ENCODE measurements around the gene OPN1SW.

The OPN1SW gene

GRCh38 chr7:128783143-128783861 lies 7.7 kb upstream of the OPN1SW start:
- peak overlapping the region; percentile 1 for H3K4me3 ChIP-seq (ENCODE audit: insufficient read depth, low read depth, low read length)
- no peaks in the 10 kb centered on the region for H3K4me1 ChIP-seq (ENCODE audit: control insufficient read depth, insufficient read depth, low read length)
- no peaks in the 10 kb centered on the region for H3K9me3 ChIP-seq (ENCODE audit: control insufficient read depth, low read length)
- no peaks in the 10 kb centered on the region for H3K36me3 ChIP-seq (ENCODE audit: control insufficient read depth, insufficient read depth, low read length)
- no peaks in the 10 kb centered on the region for H3K27me3 ChIP-seq (ENCODE audit: control insufficient read depth, insufficient read depth, low read length, poor library complexity, severe bottlenecking)
- WGBS, 2 experiments = 25 to 27% methylated on average over 15 of the region's 15 CpGs
- no peak overlapping the region for H3K27ac ChIP-seq (ENCODE audit: insufficient read depth, low read depth, low read length, poor library complexity, severe bottlenecking)

GRCh38 chr7:128781851-128782250 lies 6.3 kb upstream of the OPN1SW start:
- WGBS, 2 experiments = 92 to 93% methylated on average over 3 of the region's 3 CpGs

GRCh38 chr7:128781126-128781525 lies 5.5 kb upstream of the OPN1SW start:
- no peaks in the 10 kb centered on the region for H3K36me3 ChIP-seq (ENCODE audit: control insufficient read depth, insufficient read depth, low read length)
- WGBS, 2 experiments = 94 to 96% methylated on average over 5 of the region's 5 CpGs
- no peaks in the 10 kb centered on the region for H3K4me1 ChIP-seq (ENCODE audit: control insufficient read depth, insufficient read depth, low read length)
- H3K4me3 ChIP-seq (ENCODE audit: insufficient read depth, low read depth, low read length) = no peak overlapping the region
- H3K9me3 ChIP-seq (ENCODE audit: control insufficient read depth, low read length) = no peaks in the 10 kb centered on the region
- no peaks in the 10 kb centered on the region for H3K27me3 ChIP-seq (ENCODE audit: control insufficient read depth, insufficient read depth, low read length, poor library complexity, severe bottlenecking)
- H3K27ac ChIP-seq (ENCODE audit: insufficient read depth, low read depth, low read length, poor library complexity, severe bottlenecking) = no peak overlapping the region

More at GRCh38 chr7:128781851-128782250, 6.3 kb upstream of the OPN1SW start:
- no peak overlapping the region for H3K27ac ChIP-seq (ENCODE audit: insufficient read depth, low read depth, low read length, poor library complexity, severe bottlenecking)
- no peaks in the 10 kb centered on the region for H3K9me3 ChIP-seq (ENCODE audit: control insufficient read depth, low read length)
- no peaks in the 10 kb centered on the region for H3K27me3 ChIP-seq (ENCODE audit: control insufficient read depth, insufficient read depth, low read length, poor library complexity, severe bottlenecking)
- H3K4me1 ChIP-seq (ENCODE audit: control insufficient read depth, insufficient read depth, low read length) = no peaks in the 10 kb centered on the region
- no peaks in the 10 kb centered on the region for H3K36me3 ChIP-seq (ENCODE audit: control insufficient read depth, insufficient read depth, low read length)
- no peak overlapping the region for H3K4me3 ChIP-seq (ENCODE audit: insufficient read depth, low read depth, low read length)

- WGBS, 2 experiments = 93 to 96% methylated on average over 5 of the region's 5 CpGs
- Histone ChIP-seq H3K9me3 (ENCODE audit: control insufficient read depth, low read length) (no peaks in the 10 kb centered on the region), H3K4me1 (ENCODE audit: control insufficient read depth, insufficient read depth, low read length) (no peaks in the 10 kb centered on the region), H3K27me3 (ENCODE audit: control insufficient read depth, insufficient read depth, low read length, poor library complexity, severe bottlenecking) (no peaks in the 10 kb centered on the region), H3K27ac (ENCODE audit: insufficient read depth, low read depth, low read length, poor library complexity, severe bottlenecking) (no peak overlapping the region), H3K36me3 (ENCODE audit: control insufficient read depth, insufficient read depth, low read length) (no peaks in the 10 kb centered on the region), H3K4me3 (ENCODE audit: insufficient read depth, low read depth, low read length) (no peak overlapping the region)
These were observed 3.4 kb upstream of the OPN1SW start for GRCh38 chr7:128778946-128779345.

- Histone ChIP-seq H3K36me3 (ENCODE audit: control insufficient read depth, insufficient read depth, low read length) (no peaks in the 10 kb centered on the region), H3K4me1 (ENCODE audit: control insufficient read depth, insufficient read depth, low read length) (no peaks in the 10 kb centered on the region), H3K27ac (ENCODE audit: insufficient read depth, low read depth, low read length, poor library complexity, severe bottlenecking) (no peak overlapping the region), H3K9me3 (ENCODE audit: control insufficient read depth, low read length) (no peaks in the 10 kb centered on the region), H3K4me3 (ENCODE audit: insufficient read depth, low read depth, low read length) (no peak overlapping the region), H3K27me3 (ENCODE audit: control insufficient read depth, insufficient read depth, low read length, poor library complexity, severe bottlenecking) (no peaks in the 10 kb centered on the region)
- 92 to 98% methylated on average over 3 to 5 of the region's 5 CpGs for WGBS, 2 experiments
These were observed 1.8 kb upstream of the OPN1SW start for GRCh38 chr7:128777156-128778123.

- Histone ChIP-seq H3K4me1 (ENCODE audit: control insufficient read depth, insufficient read depth, low read length) (no peaks in the 10 kb centered on the region), H3K4me3 (ENCODE audit: insufficient read depth, low read depth, low read length) (no peak overlapping the region), H3K27ac (ENCODE audit: insufficient read depth, low read depth, low read length, poor library complexity, severe bottlenecking) (no peak overlapping the region), H3K36me3 (ENCODE audit: control insufficient read depth, insufficient read depth, low read length) (peaks cover 13% of the 10 kb centered on the region), H3K9me3 (ENCODE audit: control insufficient read depth, low read length) (no peaks in the 10 kb centered on the region), H3K27me3 (ENCODE audit: control insufficient read depth, insufficient read depth, low read length, poor library complexity, severe bottlenecking) (no peaks in the 10 kb centered on the region)
- WGBS, 2 experiments = 96 to 97% methylated on average over 7 of the region's 7 CpGs
These were observed 673 bp downstream of the OPN1SW start for GRCh38 chr7:128774921-128775320.

- no peak overlapping the region for H3K27ac ChIP-seq (ENCODE audit: insufficient read depth, low read depth, low read length, poor library complexity, severe bottlenecking)
- 93% methylated on average over 13 of the region's 13 CpGs for WGBS, 2 experiments
- no peaks in the 10 kb centered on the region for H3K4me1 ChIP-seq (ENCODE audit: control insufficient read depth, insufficient read depth, low read length)
- no peaks in the 10 kb centered on the region for H3K27me3 ChIP-seq (ENCODE audit: control insufficient read depth, insufficient read depth, low read length, poor library complexity, severe bottlenecking)
- peaks cover 21% of the 10 kb centered on the region for H3K36me3 ChIP-seq (ENCODE audit: control insufficient read depth, insufficient read depth, low read length)
- no peaks in the 10 kb centered on the region for H3K9me3 ChIP-seq (ENCODE audit: control insufficient read depth, low read length)
- no peak overlapping the region for H3K4me3 ChIP-seq (ENCODE audit: insufficient read depth, low read depth, low read length)
These were observed 1.4 kb downstream of the OPN1SW start for GRCh38 chr7:128774029-128774689.

GRCh38 chr7:128773604-128774003 lies 2.0 kb downstream of the OPN1SW start:
- WGBS, 2 experiments = 93 to 97% methylated on average over 12 of the region's 12 CpGs
- H3K27ac ChIP-seq (ENCODE audit: insufficient read depth, low read depth, low read length, poor library complexity, severe bottlenecking) = no peak overlapping the region
- H3K4me3 ChIP-seq (ENCODE audit: insufficient read depth, low read depth, low read length) = no peak overlapping the region
- H3K9me3 ChIP-seq (ENCODE audit: control insufficient read depth, low read length) = no peaks in the 10 kb centered on the region
- H3K36me3 ChIP-seq (ENCODE audit: control insufficient read depth, insufficient read depth, low read length) = peaks cover 26% of the 10 kb centered on the region
- no peaks in the 10 kb centered on the region for H3K4me1 ChIP-seq (ENCODE audit: control insufficient read depth, insufficient read depth, low read length)
- H3K27me3 ChIP-seq (ENCODE audit: control insufficient read depth, insufficient read depth, low read length, poor library complexity, severe bottlenecking) = no peaks in the 10 kb centered on the region

- 92 to 98% methylated on average over 1 to 2 of the region's 2 CpGs for WGBS, 2 experiments
- no peaks in the 10 kb centered on the region for H3K4me1 ChIP-seq (ENCODE audit: control insufficient read depth, insufficient read depth, low read length)
- H3K27me3 ChIP-seq (ENCODE audit: control insufficient read depth, insufficient read depth, low read length, poor library complexity, severe bottlenecking) = no peaks in the 10 kb centered on the region
- H3K4me3 ChIP-seq (ENCODE audit: insufficient read depth, low read depth, low read length) = no peak overlapping the region
- H3K36me3 ChIP-seq (ENCODE audit: control insufficient read depth, insufficient read depth, low read length) = peaks cover 31% of the 10 kb centered on the region
- no peaks in the 10 kb centered on the region for H3K9me3 ChIP-seq (ENCODE audit: control insufficient read depth, low read length)
- no peak overlapping the region for H3K27ac ChIP-seq (ENCODE audit: insufficient read depth, low read depth, low read length, poor library complexity, severe bottlenecking)
These were observed 5.4 kb downstream of the OPN1SW start for GRCh38 chr7:128770233-128770632.
